ENCODE results near the gene KIR2DL1.
"Not testable (repeated sequence)": the region's sequence is repeated elsewhere in the genome, so short reads cannot be mapped to it uniquely, and the experiment has no call there.

KIR2DL1 gene

GRCh38 chr19:54771018-54771960, 1.7 kb downstream of the KIR2DL1 start:
- not testable (repeated sequence) for DNase-seq

- DNase-seq: not testable (repeated sequence)
Measured at GRCh38 chr19:54772666-54773065, 3.1 kb downstream of the KIR2DL1 start.

DNA sequence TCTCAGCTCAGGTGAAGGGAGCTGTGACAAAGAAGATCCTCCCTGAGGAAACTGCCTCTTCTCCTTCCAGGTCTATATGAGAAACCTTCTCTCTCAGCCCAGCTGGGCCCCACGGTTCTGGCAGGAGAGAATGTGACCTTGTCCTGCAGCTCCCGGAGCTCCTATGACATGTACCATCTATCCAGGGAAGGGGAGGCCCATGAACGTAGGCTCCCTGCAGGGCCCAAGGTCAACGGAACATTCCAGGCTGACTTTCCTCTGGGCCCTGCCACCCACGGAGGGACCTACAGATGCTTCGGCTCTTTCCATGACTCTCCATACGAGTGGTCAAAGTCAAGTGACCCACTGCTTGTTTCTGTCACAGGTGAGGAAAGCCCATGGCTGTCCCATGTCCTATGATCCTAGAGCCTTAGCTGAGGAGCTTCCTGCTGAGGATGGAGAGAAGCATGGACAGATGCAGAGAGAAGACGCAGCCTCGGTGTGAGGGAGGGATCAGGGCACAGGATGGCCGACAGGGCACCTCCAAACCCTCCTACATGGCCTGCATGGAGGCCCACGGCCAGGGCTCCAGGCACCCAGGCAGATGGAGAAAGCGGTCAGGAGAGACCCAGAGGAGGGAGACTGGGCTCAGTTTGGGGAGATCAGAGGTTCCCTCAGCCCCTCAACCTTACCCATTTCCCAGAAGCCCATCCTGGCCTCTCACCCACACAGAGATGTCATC, 5.7 kb downstream of the KIR2DL1 start:
- not testable (repeated sequence) for DNase-seq

- not testable (repeated sequence) for DNase-seq
Measured at GRCh38 chr19:54775830-54776229, 6.2 kb downstream of the KIR2DL1 start.

GRCh38 chr19:54777851-54778250, 8.3 kb downstream of the KIR2DL1 start:
- not testable (repeated sequence) for DNase-seq

- not testable (repeated sequence) for DNase-seq
Measured at GRCh38 chr19:54778896-54779295, 9.3 kb downstream of the KIR2DL1 start.

GRCh38 chr19:54782916-54783315, 13.3 kb downstream of the KIR2DL1 start:
- DNase-seq: not testable (repeated sequence)

- DNase-seq: not testable (repeated sequence)
Measured at GRCh38 chr19:54786091-54786723, 16.6 kb downstream of the KIR2DL1 start.

DNA sequence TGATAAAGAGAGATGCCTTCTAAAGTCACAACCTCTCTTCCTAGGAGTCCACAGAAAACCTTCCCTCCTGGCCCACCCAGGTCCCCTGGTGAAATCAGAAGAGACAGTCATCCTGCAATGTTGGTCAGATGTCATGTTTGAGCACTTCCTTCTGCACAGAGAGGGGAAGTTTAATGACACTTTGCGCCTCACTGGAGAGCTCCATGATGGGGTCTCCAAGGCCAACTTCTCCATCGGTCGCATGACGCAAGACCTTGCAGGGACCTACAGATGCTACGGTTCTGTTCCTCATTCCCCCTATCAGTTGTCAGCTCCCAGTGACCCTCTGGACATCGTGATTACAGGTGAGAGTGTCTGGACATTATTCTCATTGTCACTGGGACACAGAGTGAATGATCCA, 18.6 kb downstream of the KIR2DL1 start:
- not testable (repeated sequence) for DNase-seq

DNA sequence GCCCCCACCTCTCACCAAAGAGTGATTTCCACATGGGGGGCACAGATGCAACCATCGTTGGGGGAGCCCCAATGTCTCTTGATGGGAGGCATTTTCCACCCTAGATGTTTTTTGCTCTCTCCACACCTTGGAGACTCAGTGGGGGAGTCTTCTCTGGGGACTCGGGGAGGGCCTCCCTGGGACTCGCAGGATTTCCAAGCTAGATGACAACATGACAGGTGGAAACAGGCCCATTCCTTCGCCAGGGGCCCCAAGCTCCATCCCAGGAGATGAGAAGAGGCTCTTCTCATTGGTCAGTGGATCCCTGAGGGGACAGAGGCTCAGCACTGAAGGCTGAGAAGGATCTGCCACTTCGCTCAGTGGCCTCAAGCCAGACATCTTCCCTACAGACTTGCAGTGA, 21.1 kb downstream of the KIR2DL1 start:
- no peak for DNase-seq

DNA sequence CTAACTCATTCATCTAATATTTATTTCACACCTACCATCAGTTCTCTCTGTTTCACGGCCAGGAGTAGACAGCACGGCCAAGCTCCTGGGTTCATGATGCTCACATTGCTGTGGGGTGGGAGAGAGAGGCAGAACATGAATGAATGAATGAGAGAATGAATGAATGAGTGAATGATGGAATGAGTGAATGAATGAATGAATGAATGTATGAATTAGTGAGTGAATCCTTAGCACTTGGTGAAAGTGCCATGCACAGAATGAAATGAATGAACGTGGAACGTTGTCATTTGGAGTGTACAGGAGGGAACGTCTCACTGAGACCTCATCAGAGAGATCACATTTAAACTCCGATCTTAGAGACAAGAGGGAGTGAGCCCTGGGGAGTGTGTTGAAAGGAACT, 21.9 kb downstream of the KIR2DL1 start:
- DNase-seq: no peak

DNA sequence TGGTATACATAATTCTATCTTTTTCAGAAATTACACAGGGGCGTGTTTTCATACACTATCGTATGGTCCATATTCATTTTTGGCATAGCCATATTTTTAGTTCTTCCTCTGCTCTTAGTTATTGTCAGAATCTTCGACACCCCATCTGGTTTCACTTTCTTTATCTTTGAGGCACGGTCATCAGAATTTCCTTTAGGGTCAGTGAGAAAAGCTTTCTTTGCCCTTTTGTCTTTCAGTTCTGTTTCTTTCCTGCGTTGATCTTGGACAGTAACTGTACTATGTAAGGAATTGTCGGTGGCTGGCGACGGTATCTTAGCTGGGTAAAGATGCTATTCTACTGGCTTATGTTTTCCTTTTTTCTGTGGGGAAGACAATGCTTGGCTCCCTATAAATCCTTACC, 23.2 kb downstream of the KIR2DL1 start:
- DNase-seq: no peak

DNA sequence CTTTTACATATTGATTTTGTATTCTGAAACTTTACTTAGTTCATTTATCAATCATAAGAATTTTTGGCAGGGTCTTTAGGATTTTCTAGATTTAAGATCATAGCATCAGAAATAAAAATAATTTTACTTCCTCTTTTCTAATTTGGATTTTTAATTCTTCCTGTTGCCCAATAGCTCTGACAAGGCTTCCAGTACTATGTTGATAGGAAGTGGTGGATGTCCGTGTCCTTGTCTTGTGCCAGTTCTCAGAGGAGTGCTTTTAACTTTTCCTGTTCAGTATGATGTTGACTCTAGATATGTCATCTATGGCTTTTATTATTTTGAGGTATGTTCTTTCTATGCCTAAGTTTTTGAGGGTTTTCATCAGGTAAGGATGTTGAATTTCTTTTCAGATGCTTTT, 26.2 kb downstream of the KIR2DL1 start:
- no peak for DNase-seq

DNA sequence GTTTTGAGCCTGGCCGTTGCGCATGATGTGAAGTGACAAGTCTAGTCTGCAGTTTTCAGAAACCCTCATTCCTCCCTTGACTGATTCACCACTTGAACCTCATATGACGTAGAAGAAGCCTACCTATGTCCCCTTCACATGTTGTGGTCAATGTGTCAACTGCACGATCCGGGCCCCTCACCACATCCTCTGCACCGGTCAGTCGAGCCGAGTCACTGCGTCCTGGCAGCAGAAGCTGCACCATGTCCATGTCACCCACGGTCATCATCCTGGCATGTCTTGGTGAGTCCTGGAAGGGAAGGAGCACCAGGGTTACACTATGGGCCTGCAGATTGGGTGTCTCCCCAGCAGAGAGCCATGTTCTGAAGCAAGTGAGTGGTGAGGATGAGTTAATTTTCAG, 33.8 kb downstream of the KIR2DL1 start, which contains the start of gene KIR2DL4:
KIR2DL4 (plus strand) TSS at position 201 of the 400 bp plus-strand sequence; CDS start at position 243, 42 bp downstream.
- DNase-seq: no peak

DNA sequence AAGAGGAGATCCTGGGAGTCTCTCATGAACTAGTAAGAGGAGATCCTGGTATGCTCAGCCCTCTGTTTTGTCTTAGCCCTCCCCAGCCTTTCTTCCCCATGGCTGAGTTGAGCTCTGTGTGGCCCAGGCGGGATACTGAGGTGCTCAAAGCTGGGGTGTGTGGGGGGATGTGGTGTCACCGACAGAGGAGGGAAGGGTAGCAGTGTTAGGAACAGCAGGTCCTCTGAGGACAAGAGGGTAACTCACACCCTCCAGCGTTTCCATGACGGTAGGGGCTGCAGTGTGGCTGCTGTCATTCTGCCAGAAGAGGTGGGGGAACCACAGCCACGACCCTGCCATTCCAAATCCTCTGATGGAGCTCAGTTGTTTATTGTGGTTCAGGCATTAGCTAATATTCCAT, 34.5 kb downstream of the KIR2DL1 start:
- no peak for DNase-seq

DNA sequence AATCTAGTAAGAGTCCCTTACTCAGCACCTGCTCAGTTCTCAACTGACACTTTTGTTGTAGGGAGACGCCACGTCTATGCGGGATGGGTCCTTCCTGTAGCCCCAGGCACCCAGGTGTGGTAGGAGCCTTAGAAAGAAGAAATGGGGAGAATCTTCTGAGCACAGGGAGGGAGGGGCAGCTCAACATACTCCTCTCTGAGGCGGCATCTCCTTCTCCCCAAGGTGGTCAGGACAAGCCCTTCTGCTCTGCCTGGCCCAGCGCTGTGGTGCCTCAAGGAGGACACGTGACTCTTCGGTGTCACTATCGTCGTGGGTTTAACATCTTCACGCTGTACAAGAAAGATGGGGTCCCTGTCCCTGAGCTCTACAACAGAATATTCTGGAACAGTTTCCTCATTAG, 35.0 kb downstream of the KIR2DL1 start:
- DNase-seq: no peak

DNA sequence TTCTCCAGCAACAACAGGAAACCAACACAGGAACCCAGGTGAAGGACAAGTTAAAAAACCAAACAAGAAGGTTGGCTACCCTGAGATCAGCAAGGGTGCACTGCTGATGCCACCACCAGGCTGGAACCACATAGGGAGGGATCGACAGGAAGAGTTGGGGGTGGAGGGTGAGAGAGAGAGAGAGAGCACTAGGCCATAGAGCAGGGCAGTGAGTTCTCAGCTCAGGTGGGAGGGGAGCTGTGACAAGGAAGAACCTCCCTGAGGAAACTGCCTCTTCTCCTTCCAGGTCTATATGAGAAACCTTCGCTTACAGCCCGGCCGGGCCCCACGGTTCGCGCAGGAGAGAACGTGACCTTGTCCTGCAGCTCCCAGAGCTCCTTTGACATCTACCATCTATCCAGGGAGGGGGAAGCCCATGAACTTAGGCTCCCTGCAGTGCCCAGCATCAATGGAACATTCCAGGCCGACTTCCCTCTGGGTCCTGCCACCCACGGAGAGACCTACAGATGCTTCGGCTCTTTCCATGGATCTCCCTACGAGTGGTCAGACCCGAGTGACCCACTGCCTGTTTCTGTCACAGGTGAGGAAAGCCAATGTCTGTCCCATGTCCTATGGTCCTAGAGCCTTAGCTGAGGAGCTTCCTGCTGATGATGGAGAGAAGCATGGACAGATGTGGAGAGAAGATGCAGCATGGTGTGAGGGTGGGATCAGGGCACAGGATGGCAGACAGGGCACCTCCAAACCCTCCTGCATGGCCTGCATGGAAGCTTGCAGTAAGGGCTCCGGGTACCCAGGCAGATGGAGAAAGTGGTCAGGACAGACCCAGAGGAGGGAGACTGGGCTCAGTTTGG, 36.3 kb downstream of the KIR2DL1 start:
- no peak for DNase-seq

DNA sequence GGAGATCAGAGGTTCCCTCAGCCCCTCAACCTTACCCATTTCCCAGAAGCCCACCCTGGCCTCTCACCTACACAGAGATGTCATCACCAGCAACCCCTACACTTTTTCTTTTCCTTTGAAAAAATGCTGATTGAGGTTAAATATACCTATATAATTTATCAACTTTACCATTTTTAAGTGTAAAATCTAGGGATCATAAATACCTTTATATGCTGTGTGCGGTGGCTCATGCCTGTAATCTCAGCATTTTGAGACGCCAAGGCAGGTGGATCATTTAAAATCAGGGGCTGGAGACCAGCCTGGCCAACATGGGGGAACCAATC, 36.9 kb downstream of the KIR2DL1 start:
- DNase-seq: no peak

DNA sequence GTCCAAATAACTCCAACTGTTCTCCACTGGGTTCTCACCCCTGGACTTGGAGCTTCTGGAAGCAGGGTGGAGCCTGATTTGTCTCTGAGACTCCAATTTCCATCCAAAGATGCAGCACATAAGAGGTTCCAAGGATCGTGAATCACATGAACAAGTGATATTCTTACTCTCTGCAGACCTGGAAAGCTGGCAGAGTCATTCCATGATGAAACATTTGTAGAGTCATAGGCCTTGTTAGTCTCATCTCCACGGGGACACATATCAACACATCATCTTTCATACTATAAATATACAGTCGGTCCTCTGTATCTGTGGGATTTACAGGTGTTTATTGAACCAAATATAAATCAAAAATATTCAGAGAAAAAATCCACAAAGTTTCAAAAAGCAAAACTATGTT, 45.0 kb downstream of the KIR2DL1 start:
- DNase-seq: not testable (repeated sequence)

GRCh38 chr19:54816251-54816650, 46.7 kb downstream of the KIR2DL1 start, which contains the start of gene KIR3DL1:
TSS of gene KIR3DL1 (plus strand) at chr19:54816468.
- DNase-seq: not testable (repeated sequence)

- DNase-seq: no peak
Measured at GRCh38 chr19:54817670-54818536, 48.3 kb downstream of the KIR2DL1 start.
